Stimulated activated CD4-positive, alpha-beta T cell treated with anti-CD3 and anti-CD28 coated beads, TNF-alpha, amount 100 ng/mL, for 48 hours (primary cell): ENCODE measurements around the gene PKNOX2.

Experiments
- DNase-seq, 3 donors: peaks; one replicate each; pipeline ENCODE4 v3.0.0-alpha.2; 2020; ENCODE audit warnings: low read depth in 3 of 3

The PKNOX2 gene

DNA sequence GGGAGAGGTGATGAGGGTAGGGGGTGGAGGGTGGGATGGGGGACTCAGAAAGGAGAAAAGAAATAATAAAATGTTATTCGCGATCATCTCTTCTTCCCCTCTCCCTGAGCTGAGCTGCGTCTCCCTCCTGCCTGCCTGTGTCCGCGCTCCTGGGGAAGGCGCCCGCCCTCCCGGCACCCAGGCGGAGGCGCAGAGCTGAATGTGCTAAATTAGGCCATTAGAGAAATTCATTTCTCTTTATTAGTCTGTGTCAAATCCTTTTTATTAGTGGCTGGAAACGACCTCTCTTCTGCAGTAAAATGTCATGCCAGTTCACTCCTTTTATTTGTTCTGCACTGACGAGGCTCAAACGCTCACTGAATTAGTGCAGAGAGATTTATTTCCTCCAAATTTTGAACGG is 215.4 kb downstream of the PKNOX2 start:
- DNase-seq = no peak

DNA sequence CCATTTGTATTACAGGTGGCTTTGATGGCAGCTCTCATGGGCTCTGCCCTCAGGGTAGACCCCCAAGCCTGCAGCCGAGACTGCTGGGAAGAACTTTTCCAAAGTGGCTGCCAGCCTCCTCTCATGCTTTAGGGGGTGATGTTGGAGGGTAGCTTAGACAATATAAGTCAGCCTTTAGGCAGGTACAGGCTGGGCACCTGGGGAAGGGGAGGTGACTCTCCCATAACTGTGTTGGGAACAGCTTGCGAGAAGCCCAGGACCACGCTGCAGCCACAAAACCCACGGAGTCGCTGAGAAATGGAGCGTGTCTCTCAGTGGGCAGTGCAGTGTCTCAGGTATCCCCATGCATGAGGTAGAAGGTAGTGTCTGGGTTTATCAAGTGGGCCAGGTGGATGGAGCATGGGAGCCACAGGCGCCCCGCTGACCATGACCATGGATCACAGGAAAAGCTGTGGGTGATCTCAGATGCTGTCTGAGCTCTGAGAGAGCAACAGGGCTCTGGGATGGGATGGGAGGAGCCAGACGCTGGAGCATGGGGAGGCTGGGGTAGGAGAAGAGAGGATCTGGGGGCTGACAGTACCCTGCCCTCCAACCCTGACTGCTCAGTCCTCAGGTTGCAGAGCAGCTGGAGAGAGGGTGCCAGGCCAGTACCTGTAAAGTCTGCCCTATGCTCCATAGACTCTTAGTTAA is 216.3 kb downstream of the PKNOX2 start:
- no peak for DNase-seq

DNA sequence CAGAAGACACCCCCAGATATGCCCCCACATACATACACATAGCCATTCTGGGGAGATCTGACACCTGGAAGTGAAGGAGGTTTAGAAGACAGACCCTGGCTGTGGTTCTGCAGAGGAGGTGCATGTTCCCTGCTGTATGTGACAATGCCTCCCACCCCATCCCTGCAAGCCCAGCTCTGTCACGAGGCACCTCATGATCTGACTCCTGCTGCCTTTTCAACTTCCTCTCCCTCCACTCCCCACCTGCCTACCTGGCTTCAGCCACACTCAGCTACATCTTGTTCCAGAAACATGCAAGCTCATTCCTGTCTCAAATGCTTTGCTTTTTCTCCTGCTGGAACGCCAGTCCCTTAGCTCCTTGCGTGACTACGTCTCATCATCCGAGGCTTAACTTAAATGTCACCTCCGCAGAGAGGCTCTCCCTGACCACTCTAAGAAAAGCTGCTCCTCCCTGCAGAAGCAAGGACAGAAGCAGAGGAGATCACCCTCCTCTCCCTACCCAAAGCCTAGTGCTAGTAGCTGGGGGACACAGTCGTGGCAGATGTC is 217.0 kb downstream of the PKNOX2 start:
- DNase-seq = no peak

DNA sequence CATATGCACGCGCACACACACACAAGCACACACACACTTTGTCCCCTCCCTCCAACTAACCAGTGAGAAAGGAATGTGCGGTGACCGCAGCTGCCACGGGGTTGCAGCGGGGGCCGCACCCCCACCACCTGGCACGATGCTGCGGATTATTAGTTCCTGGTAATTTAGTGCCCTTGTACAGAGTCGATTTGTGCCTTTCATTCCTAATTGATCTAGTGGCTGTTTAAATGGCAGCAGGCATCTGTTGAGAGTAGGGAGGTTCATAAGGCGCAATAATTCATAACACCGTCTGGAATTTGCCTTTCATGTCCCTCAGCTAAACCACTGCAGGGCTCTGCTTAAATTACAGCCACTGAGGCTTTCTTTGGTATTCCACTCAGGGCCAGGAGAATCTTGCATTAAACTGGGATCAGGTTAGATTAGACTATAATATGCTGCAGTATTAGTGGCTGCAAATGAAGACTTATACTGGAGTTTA is 217.8 kb downstream of the PKNOX2 start:
- no peak for DNase-seq

DNA sequence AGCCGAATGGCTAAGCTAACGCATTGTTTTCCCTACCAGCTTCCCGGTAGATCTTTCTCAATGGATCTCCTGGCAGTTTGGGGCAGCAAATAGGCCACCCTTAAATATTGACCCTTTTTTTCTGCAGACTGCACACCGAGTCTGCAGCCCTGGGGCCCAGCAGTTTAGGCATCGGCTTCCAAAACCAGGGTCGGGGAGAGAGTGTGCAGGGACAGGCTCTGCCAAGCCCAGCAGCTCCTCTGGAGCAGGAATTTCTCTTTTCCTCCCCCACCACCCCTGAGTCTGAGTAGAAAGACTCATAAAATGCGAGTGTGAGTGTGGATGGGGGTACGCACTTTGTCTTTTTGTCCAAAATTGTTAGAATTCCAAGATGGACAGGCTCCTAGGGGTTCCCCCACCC is 218.3 kb downstream of the PKNOX2 start:
- DNase-seq = no peak

DNA sequence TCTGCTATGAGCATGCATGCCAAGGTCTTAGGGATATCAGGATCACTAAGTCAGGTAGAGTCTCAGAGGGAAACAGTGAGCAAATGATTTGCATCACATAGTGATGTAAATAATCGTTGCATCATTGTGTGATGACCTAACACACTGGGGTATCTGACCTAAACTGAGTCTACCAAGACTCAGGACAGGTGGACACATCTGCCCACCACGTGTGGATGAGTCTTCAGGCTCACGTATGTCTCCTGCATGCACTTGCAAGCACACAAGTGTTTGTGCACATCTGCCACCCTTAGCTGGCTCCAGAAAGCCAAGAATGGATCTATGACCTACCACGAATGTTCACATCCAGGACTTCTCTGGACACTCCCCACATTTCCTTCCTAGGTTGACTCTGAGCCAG is 220.3 kb downstream of the PKNOX2 start:
- DNase-seq = no peak

DNA sequence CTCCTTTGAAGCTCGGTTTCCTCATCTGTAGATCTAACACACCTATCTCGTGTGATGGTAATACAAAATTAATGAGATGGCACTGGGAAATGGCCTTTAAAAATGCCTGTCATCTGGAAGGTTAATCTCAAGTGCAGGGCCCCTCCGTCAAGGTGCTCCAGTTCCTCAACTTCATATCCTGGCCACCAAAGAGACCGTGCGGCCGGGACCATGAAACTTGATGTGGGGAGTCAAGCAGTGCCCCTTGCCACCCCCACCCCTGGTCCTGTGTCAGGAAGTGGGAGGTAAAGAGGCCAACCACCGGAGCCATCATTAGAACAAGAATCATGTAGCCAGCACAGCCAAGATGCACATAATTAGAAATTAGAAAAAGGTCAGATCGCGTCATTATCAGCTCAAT is 223.3 kb downstream of the PKNOX2 start:
- DNase-seq = no peak

DNA sequence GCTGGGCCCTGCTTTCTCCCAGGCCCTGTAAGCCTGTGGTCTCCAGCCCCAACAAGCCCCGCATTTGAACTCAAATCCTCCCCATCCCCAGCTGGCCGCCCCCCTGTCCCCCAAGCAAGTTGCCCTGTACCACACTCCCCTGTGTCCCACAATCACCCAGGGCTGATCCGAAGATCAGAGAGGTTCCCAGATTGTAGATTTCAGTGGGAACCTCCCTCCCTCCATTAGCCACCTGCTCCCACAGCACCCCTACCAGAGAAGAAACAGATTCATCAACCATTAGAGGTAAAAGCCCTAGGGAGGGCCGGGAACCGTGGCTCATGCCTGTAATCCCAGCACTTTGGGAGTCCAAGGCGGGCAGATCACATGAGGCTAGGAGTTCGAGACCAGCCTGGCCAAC is 224.1 kb downstream of the PKNOX2 start:
- DNase-seq = no peak

DNA sequence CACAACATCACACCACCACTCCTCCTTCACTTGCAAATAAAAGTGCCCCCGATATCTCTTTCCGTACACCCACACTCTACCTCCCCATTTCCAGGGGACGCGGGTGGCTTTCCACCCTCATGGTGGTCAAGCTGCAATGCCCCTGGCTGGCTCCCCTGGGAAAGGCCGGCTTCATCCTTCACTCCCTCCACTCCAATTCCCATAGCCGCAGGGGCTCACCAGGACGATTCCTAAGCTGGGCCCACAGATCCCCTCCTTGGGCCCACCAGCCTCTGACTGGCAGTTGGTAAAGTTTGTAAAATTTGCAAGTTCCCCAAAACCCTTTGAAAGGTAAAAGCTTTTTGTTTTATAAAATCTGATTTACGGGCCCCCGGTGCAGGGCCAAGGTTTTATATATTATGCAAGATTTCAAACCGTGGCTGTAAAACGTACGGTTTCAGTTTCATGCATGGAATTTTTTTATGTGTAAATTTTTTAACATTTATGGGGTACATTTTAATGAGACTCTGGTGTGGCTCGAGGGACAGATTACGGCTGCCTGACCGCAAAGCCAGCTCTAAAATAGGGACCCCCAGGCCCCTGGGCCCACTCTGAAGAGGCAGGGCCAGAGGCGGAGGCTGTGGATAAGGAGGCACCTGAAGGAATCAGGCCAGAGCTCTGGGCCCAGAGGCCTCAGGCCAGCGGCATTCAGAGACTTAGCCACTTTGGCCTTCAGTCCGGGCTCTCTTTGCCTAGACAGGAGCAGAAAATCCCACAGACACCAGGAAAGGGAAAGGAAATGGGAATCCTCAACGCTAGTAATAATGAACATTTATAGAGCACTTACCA is 225.0 kb downstream of the PKNOX2 start:
- no peak for DNase-seq

DNA sequence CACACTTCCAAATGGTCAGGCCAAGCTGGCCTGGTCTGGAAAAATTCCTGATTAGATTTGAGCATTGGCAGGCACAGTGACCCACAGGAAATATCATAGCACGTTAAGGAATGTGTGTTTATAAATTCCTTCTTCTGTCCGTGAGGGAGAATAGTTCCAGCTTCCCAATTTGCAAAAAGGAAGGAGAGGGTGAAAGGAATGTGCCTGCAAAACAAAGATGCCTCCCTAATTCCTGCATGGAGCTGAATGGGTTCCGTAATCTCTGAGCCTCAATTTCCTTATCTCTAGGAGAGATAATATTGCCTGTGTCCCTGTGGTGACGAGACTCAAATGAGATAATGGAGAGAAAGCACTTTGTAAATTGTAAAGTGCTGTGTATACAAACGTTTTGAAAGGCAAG is 226.4 kb downstream of the PKNOX2 start:
- DNase-seq = no peak

DNA sequence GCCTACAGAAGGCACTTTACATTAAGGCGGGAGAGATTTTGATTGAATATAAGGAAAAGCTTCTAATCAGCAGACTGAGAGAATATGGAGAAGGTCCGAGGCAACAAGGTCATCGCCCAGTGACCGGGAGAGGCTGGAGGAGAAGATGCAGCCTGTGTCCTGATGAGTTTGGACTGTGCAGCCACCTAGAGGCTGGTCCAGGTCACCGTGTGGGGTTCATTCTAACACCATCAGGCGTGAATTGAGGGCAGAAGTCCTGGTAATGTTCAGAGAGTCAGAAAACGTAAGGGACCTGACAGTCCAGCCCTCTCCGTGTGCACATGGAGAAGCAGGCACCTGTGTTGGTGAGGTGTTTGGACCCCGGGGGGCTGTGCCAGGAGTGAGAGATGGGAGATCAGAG is 228.8 kb downstream of the PKNOX2 start:
- no peak for DNase-seq

DNA sequence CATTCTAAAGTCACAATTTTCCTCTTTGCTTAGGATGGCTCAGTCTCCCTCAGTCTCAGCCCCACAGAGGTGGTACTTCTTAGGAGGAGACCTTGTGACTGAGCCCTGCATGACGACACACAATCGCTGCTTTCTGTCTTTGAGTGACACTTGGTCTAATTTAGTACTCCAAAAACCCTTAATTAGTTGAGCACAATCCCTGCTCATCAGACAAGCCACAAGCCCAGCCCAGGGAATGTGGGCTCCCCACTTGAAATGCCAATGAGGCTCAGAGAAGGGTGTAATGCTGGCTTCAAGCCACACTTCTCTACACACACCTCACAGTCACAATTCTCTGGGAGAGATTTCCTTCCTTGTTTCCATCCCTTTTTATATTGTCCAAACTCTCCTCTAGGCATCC is 229.7 kb downstream of the PKNOX2 start:
- no peak for DNase-seq

DNA sequence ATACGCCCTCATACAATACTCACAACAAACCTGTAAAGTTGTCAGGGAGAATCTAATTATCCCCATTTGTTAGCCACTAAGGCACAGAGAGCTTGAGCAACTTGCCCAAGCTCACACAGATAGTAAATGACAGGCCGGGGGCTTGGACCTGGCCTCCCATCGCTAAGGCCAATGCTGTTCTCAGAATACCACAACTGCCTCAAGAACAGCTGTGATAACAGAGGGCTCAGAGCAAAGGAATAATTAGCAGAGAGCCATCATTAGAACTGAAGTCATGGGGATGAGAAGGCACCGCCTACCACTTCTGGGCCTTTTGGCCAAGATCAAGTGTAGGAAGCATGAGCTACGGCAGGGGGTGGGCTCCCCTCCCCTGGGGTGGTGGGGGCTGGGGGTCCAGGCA is 232.9 kb downstream of the PKNOX2 start:
- no peak for DNase-seq

DNA sequence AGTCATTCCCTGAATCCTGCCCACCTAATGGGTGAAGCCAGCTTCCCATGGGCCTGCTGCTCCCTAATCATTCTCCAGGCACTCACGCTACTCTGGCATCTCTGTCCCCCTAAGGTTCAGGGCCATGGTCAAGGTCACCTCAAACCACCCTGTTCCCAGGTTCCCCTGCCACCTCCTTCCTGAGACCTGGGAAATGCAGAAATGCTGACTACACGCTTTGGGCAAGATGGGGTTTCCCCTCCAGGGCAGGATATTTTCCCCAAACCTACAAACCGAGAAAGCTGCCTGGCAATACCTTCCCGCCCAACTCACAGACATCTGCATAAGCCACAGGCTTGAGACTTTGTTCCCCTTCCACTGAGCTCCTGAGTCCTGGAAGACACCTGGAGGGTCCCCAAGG is 233.9 kb downstream of the PKNOX2 start:
- DNase-seq = no peak

DNA sequence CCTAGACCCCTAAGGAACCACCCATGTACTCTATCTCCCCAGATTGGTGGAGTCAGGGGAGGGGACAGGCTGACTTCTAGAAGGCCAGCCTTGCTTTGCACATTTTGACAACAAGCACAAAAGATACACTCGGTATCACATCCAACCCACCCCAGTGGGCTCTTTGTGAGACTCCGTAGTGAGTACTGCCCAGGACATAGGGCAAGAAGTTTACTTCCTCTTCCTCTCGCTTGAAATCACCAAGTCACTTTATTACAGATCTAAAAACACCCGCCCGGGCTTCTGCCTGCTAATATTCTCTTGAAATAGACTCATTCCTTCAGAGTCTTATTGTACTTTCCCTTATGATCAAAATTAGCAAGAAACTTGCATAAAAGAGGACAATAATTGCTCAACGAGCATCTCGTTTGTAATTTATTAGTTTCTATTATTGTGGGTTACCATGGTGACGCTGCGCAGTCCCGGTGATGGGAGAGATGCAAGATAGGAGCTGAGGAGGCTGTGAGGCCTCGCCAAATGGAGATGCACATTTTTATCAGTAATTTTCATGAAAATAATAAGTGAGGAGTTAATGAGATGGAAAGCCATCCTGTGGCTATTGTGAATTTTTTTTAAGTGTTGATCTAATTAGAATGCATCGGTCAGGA is 234.6 kb downstream of the PKNOX2 start:
- no peak for DNase-seq

DNA sequence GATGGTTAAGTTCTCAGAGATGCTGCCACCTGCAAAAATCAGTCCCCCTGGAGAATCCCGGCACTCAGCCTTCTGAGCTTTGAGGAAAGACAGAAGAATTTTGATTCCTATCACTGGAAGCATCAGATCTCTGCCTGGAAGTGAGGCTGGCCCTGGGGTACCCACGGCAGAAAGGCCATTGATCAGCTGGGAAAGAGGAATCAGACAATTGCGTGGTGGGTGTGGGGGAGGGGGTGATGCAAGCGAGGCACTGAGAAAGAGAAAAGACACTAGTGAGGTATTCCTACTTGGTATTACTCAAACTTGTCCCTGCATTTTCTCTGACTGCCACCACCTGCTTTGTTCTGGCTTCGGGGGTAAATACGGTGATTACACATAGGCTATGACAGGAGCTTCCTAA is 235.4 kb downstream of the PKNOX2 start:
- no peak for DNase-seq

DNA sequence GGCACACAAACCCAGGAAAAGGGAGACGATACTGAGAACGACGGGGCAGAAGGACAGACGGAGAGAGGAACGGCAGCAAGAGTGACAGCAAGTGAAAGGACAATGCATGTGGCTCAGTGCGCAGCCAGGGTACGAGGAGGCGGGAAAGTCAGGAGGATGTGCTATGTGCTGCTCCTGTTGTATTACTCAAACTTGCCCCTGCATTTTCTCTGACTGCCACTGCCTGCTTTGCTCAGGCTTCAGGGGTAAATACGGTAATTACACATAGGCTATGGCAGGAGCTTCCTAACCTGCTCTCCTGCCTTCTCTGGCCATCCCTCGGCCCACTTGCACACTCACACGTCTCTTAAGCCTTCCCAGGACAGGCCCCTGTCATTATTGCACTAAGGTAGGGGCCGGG is 236.7 kb downstream of the PKNOX2 start:
- DNase-seq = no peak

DNA sequence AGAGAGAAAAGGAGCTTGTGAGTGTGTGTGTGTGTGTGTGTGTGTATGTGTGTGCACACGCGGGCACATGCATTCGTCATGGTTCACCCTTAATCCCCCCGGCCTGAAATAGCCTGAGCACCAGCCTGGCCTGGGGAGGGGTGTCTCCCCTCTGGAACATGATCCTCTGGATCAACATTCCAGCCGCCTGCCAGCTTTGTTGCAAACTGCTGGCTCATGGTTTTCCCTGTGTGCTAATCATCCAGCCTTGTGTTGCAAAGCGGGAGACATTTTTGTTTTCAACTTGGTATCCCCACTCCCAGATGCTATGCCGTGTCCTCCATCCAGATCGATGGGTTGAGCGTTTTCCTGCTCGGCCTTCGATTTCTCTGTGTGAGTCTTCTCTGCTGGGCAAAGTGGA is 237.2 kb downstream of the PKNOX2 start:
- no peak for DNase-seq

DNA sequence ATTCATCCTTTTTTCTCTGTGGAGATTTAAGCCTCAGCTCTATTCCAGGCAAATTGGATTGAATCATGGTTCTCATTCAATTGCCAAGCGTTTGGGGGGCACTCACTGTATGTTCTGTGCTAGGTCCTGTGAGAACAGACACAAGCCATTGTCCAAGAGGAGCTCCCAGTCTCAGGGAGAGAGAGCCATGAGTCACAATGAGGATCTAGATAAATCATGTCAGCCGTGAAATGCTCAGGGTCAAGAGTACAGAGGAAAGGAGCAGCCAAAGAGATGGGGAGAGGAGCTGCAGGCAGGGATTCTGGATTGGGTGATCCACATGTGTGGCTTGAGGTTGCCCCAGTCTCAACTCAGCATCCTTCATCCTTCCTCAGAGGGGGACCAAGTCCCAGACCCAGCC is 237.9 kb downstream of the PKNOX2 start:
- DNase-seq = no peak

DNA sequence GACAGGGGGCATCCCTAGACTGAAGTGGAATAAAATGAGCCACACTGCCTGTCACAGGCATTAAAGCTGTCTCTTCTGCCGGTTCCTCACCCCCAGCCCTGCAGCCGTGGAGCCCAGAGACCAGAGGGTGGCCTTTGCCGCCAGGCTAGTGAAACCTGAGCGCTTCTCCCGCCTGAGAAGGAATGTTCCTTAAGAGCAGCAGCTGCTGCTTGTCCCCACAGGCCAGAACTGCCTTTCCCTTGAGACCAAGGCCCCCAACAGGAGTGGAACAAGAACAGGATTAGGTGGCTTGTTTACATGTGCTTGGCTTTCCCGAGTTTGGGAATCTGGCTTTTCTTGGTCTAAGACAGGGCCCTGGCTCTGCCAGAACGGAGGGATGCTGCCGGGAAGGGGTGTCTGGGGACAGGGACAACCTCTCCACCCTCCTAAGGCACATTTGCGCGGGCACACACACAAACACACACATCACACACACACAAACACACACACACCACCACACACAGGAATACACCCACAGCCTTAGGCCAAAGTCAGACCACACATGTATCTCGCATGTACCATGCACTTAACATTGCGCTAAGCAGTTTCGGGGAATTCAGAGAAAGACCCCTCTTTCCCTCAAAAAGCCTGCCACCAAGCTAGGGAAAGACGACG is 239.7 kb downstream of the PKNOX2 start:
- no peak for DNase-seq

DNA sequence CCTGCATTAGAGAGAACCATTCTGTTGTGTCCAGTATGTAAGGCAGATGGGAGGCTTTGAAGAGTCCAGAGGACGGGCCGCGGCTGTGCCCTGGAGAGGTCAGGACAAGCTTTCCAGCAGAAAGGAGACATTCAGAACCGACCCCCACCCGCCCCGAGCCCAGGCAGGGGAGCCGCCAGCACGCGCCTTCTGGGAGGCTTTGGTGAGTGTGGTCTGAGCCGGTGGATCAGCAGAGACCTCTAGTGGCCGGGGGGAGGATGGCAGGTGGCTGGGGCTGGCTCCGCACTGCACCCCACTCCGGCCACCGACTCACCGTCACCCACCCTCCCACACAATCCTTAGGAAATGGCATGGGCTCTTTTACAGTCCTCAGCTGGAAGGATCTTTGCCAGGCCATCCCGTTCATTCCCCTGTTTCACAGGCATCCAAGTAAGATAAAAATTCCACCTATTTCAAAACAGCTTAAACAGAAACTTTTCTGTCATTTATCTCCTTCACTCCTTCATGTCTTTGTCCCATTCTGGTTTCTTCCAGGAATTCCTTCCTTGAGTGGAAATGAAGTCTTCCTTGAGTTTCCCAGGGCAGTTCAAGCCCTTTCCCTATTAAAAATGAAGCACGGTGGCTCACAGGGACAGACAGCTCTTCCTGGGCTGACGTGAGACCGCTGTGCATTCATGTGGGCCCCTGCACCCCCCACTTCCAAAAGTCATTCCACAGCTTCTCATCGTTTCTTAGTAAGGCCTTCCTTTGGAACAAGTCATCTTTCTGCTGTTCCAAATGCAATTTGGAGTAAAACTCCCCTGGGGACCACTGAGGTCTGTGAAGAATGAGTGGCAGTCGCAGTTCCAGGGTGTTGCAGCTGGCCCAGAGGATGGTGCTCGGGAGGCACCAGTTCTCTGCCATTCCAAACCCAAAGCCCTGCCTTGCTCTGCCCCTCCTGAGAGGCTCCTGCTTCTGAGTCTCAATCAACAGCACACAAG is 240.6 kb downstream of the PKNOX2 start:
- DNase-seq = peak; percentile 34 to 65 (median 48)
